ENCODE measurements around the gene IL24. TPM values are rescaled to one million over a fixed set of nuclear protein-coding genes. Genes with fewer than 3 reads are reported as not detected.

IL24 gene
- total and polyA plus RNA-seq, 7 experiments from 2014 or later, result 0.51 to 28.4 (median 27.9) TPM; not detected in 4

- Histone ChIP-seq H3K4me1 (ENCODE audit: control insufficient read depth in 2 of 2, insufficient read depth in 2 of 2, low read length in 2 of 2) (peaks cover 17 to 21% of the 10 kb centered on the region in 2 donors), H3K27me3 (ENCODE audit: control insufficient read depth in 2 of 2, insufficient read depth in 2 of 2, low read length in 2 of 2) (no peaks in the 10 kb centered on the region), H3K9me3 (ENCODE audit: control insufficient read depth in 2 of 3, low read length in 3 of 3) (no peaks in the 10 kb centered on the region), H3K27ac (ENCODE audit: low read depth, low read length) (no peak overlapping the region), H3K4me3 (ENCODE audit: low read length) (no peak overlapping the region), H3K36me3 (ENCODE audit: control insufficient read depth in 2 of 3, insufficient read depth in 3 of 3, low read length in 3 of 3) (no peaks in the 10 kb centered on the region)
- DNase-seq (peak; percentile 56 to 82 (median 64)), ATAC-seq (peak; percentile 80)
- intact Hi-C loops (cut with micrococcal nuclease), result loop anchor here (1.0 to 2.0 kb wide), 8 partner anchors 10 to 207 kb away; partner anchors contain the start of gene IL20 (in 2 of the 2)
- Mint-ChIP-seq H3K4me3 (peak overlapping the region in 4 of 10 donors; percentile 10 to 45 (median 23)), H3K36me3 (no peaks in the 10 kb centered on the region), H3K27ac (peak overlapping the region in 7 of 9 donors; percentile 23 to 89 (median 80)), H3K4me1 (peaks cover 15 to 49% (median 43%) of the 10 kb centered on the region in 7 donors), H3K9me3 (no peaks in the 10 kb centered on the region), H3K27me3 (peaks cover 0 to 2% (median 0%) of the 10 kb centered on the region in 5 donors)
- CTCF ChIA-PET, result interaction anchor here (0.6 to 19.1 kb wide), 27 partner anchors 8 to 222 kb away, joined by 3 to 343 read pairs (median 5); partner anchors contain the start of genes FCMR and IL20
- POLR2A ChIA-PET, result interaction anchor here (0.6 to 13.2 kb wide), 7 partner anchors 16 to 130 kb away, joined by 3 to 323 read pairs (median 4); partner anchors contain the start of gene FCMR
These were observed 36.2 kb downstream of the IL24 start for GRCh38 chr1:206933333-206933945.

- H3K36me3 ChIP-seq (ENCODE audit: control insufficient read depth in 2 of 3, insufficient read depth in 3 of 3, low read length in 3 of 3), result no peaks in the 10 kb centered on the region
- POLR2A ChIA-PET, result interaction anchor here (0.7 to 13.2 kb wide), 7 partner anchors 10 to 196 kb away, joined by 3 to 323 read pairs (median 3); partner anchors contain the start of gene FCMR
- Mint-ChIP-seq H3K4me3 (no peak overlapping the region), H3K36me3 (no peaks in the 10 kb centered on the region), H3K9me3 (no peaks in the 10 kb centered on the region), H3K4me1 (peaks cover 2 to 31% (median 29%) of the 10 kb centered on the region in 7 donors), H3K27ac (peak overlapping the region in 1 of 9 donors; percentile 12), H3K27me3 (peaks cover 0 to 8% (median 0%) of the 10 kb centered on the region in 5 donors)
- ATAC-seq (peak; percentile 68), DNase-seq (peak in 4 of 9 donors; percentile 28 to 56 (median 48))
- CTCF ChIA-PET, result interaction anchor here (0.6 to 19.1 kb wide), 15 partner anchors 10 to 210 kb away, joined by 3 to 343 read pairs (median 5); partner anchors contain the start of gene FCMR
- no peak overlapping the region for H3K27ac ChIP-seq (ENCODE audit: low read depth, low read length)
- no peaks in the 10 kb centered on the region for H3K27me3 ChIP-seq (ENCODE audit: control insufficient read depth in 2 of 2, insufficient read depth in 2 of 2, low read length in 2 of 2)
- intact Hi-C loops (cut with micrococcal nuclease), result loop anchor here (1.0 kb wide), 1 partner anchor 47 kb away; no protein-coding TSS in a partner anchor
- no peak overlapping the region for H3K4me3 ChIP-seq (ENCODE audit: low read length)
- no peaks in the 10 kb centered on the region for H3K9me3 ChIP-seq (ENCODE audit: control insufficient read depth in 2 of 3, low read length in 3 of 3)
- peaks cover 6 to 12% of the 10 kb centered on the region in 2 donors for H3K4me1 ChIP-seq (ENCODE audit: control insufficient read depth in 2 of 2, insufficient read depth in 2 of 2, low read length in 2 of 2)
These were observed 38.3 kb downstream of the IL24 start for GRCh38 chr1:206935491-206936067.

- POLR2A ChIA-PET, result interaction anchor here (13.2 kb wide), 1 partner anchor 32 kb away, joined by 167 read pairs; no protein-coding TSS in a partner anchor
- Histone ChIP-seq H3K4me3 (ENCODE audit: low read length) (no peak overlapping the region), H3K9me3 (ENCODE audit: control insufficient read depth in 2 of 3, low read length in 3 of 3) (no peaks in the 10 kb centered on the region), H3K4me1 (ENCODE audit: control insufficient read depth in 2 of 2, insufficient read depth in 2 of 2, low read length in 2 of 2) (peaks cover 6 to 8% of the 10 kb centered on the region in 2 donors), H3K27me3 (ENCODE audit: control insufficient read depth in 2 of 2, insufficient read depth in 2 of 2, low read length in 2 of 2) (no peaks in the 10 kb centered on the region), H3K27ac (ENCODE audit: low read depth, low read length) (no peak overlapping the region), H3K36me3 (ENCODE audit: control insufficient read depth in 2 of 3, insufficient read depth in 3 of 3, low read length in 3 of 3) (no peaks in the 10 kb centered on the region)
- peaks cover 0 to 12% (median 12%) of the 10 kb centered on the region in 7 donors for H3K4me1 Mint-ChIP-seq
- DNase-seq (no peak), ATAC-seq (no peak)
- peaks cover 0 to 16% (median 0%) of the 10 kb centered on the region in 5 donors for H3K27me3 Mint-ChIP-seq
- H3K9me3 Mint-ChIP-seq, result no peaks in the 10 kb centered on the region
- H3K36me3 Mint-ChIP-seq, result no peaks in the 10 kb centered on the region
- CTCF ChIA-PET, result interaction anchor here (1.1 to 19.1 kb wide), 4 partner anchors 13 to 202 kb away, joined by 5 to 343 read pairs (median 52); partner anchors contain the start of gene FCMR
- H3K27ac Mint-ChIP-seq, result no peak overlapping the region
- intact Hi-C loops (cut with micrococcal nuclease), result no loop called here
- H3K4me3 Mint-ChIP-seq, result no peak overlapping the region
These were observed 40.2 kb downstream of the IL24 start for GRCh38 chr1:206937425-206937824.

- Mint-ChIP-seq H3K36me3 (no peaks in the 10 kb centered on the region), H3K27ac (no peak overlapping the region), H3K27me3 (peaks cover 0 to 23% (median 0%) of the 10 kb centered on the region in 5 donors), H3K4me1 (no peaks in the 10 kb centered on the region), H3K9me3 (no peaks in the 10 kb centered on the region), H3K4me3 (no peak overlapping the region)
- no peaks in the 10 kb centered on the region for H3K9me3 ChIP-seq (ENCODE audit: control insufficient read depth in 2 of 3, low read length in 3 of 3)
- DNase-seq (no peak), ATAC-seq (no peak)
- peaks cover 0 to under 1% of the 10 kb centered on the region in 2 donors for H3K4me1 ChIP-seq (ENCODE audit: control insufficient read depth in 2 of 2, insufficient read depth in 2 of 2, low read length in 2 of 2)
- H3K27ac ChIP-seq (ENCODE audit: low read depth, low read length), result no peak overlapping the region
- intact Hi-C loops (cut with micrococcal nuclease), result no loop called here
- ChIA-PET POLR2A (interaction anchor here (0.5 to 1.6 kb wide), 4 partner anchors 17 to 251 kb away, joined by 3 to 4 read pairs (median 3); partner anchors contain the start of gene FCMR), CTCF (interaction anchor here (0.6 to 19.1 kb wide), 3 partner anchors 22 to 211 kb away, joined by 3 to 343 read pairs (median 5); partner anchors contain the start of gene FCMR)
- H3K27me3 ChIP-seq (ENCODE audit: control insufficient read depth in 2 of 2, insufficient read depth in 2 of 2, low read length in 2 of 2), result no peaks in the 10 kb centered on the region
- no peaks in the 10 kb centered on the region for H3K36me3 ChIP-seq (ENCODE audit: control insufficient read depth in 2 of 3, insufficient read depth in 3 of 3, low read length in 3 of 3)
- H3K4me3 ChIP-seq (ENCODE audit: low read length), result no peak overlapping the region
These were observed 41.9 kb downstream of the IL24 start for GRCh38 chr1:206939131-206939530.

- DNase-seq, result no peak
- Mint-ChIP-seq H3K27me3 (peaks cover 0 to 29% (median 1%) of the 10 kb centered on the region in 5 donors), H3K9me3 (no peaks in the 10 kb centered on the region), H3K4me3 (no peak overlapping the region), H3K4me1 (peaks cover 0 to 6% (median 0%) of the 10 kb centered on the region in 7 donors), H3K27ac (no peak overlapping the region), H3K36me3 (no peaks in the 10 kb centered on the region)
- Histone ChIP-seq H3K4me3 (ENCODE audit: low read length) (no peak overlapping the region), H3K27me3 (ENCODE audit: control insufficient read depth in 2 of 2, insufficient read depth in 2 of 2, low read length in 2 of 2) (no peaks in the 10 kb centered on the region), H3K9me3 (ENCODE audit: control insufficient read depth in 2 of 3, low read length in 3 of 3) (no peaks in the 10 kb centered on the region), H3K27ac (ENCODE audit: low read depth, low read length) (no peak overlapping the region), H3K36me3 (ENCODE audit: control insufficient read depth in 2 of 3, insufficient read depth in 3 of 3, low read length in 3 of 3) (no peaks in the 10 kb centered on the region), H3K4me1 (ENCODE audit: control insufficient read depth in 2 of 2, insufficient read depth in 2 of 2, low read length in 2 of 2) (peaks cover 0 to 6% of the 10 kb centered on the region in 2 donors)
- POLR2A ChIA-PET, result interaction anchor here (0.9 to 1.4 kb wide), 2 partner anchors 27 to 252 kb away, joined by 3 read pairs; no protein-coding TSS in a partner anchor
- CTCF ChIA-PET, result interaction anchor here (19.1 kb wide), 1 partner anchor 23 kb away, joined by 343 read pairs; the partner anchor contains the start of gene FCMR
- ATAC-seq, result no peak
- intact Hi-C loops (cut with micrococcal nuclease), result no loop called here
These were observed 42.8 kb downstream of the IL24 start for GRCh38 chr1:206939841-206940587.

- H3K27me3 ChIP-seq (ENCODE audit: control insufficient read depth in 2 of 2, insufficient read depth in 2 of 2, low read length in 2 of 2), result no peaks in the 10 kb centered on the region
- intact Hi-C loops (cut with micrococcal nuclease), result no loop called here
- Mint-ChIP-seq H3K4me1 (peaks cover 0 to 7% (median 0%) of the 10 kb centered on the region in 7 donors), H3K36me3 (no peaks in the 10 kb centered on the region), H3K9me3 (no peaks in the 10 kb centered on the region), H3K27me3 (peaks cover 0 to 34% (median 5%) of the 10 kb centered on the region in 5 donors), H3K27ac (no peak overlapping the region), H3K4me3 (no peak overlapping the region)
- ATAC-seq, result no peak
- no peak for DNase-seq
- H3K4me3 ChIP-seq (ENCODE audit: low read length), result no peak overlapping the region
- no peak overlapping the region for H3K27ac ChIP-seq (ENCODE audit: low read depth, low read length)
- POLR2A ChIA-PET, result interaction anchor here (1.4 kb wide), 2 partner anchors 19 to 28 kb away, joined by 3 read pairs; partner anchors contain the start of gene FCMR
- H3K4me1 ChIP-seq (ENCODE audit: control insufficient read depth in 2 of 2, insufficient read depth in 2 of 2, low read length in 2 of 2), result peaks cover 0 to 6% of the 10 kb centered on the region in 2 donors
- CTCF ChIA-PET, result interaction anchor here (19.1 kb wide), 1 partner anchor 23 kb away, joined by 343 read pairs; the partner anchor contains the start of gene FCMR
- H3K36me3 ChIP-seq (ENCODE audit: control insufficient read depth in 2 of 3, insufficient read depth in 3 of 3, low read length in 3 of 3), result no peaks in the 10 kb centered on the region
- no peaks in the 10 kb centered on the region for H3K9me3 ChIP-seq (ENCODE audit: control insufficient read depth in 2 of 3, low read length in 3 of 3)
These were observed 43.3 kb downstream of the IL24 start for GRCh38 chr1:206940588-206940936.

Measured in naive thymus-derived CD4-positive, alpha-beta T cell (primary cell).